Measurements from ENCODE around the gene EHD1. TPM values are rescaled to one million over a fixed set of nuclear protein-coding genes. Genes with fewer than 3 reads are reported as not detected.

The EHD1 gene
- total and polyA plus RNA-seq, 2 donors (not counting 1 experiment from before 2014, with no cell fraction given) = 71.3 to 240 TPM

GRCh38 chr11:64833198-64833502 is 45.3 kb downstream of the EHD1 start:
- TF ChIP-seq EZH2 (IDR thresholded peaks at IDR 0.05; ENCODE audit: low read length, missing control alignments) = no peak
- TF ChIP-seq CTCF (conservative IDR thresholded peaks at IDR 0.05 in 1 of 2, IDR thresholded peaks at IDR 0.05 in 1 of 2; ENCODE audit: low read depth in 1 of 2, low read length in 2 of 2) = no peak
- no peak overlapping the region for H3K9ac ChIP-seq (ENCODE audit: insufficient read depth, low read length)
- no peak for DNase-seq (ENCODE audit: low read depth in 2 of 2)

GRCh38 chr11:64832467-64833197 is 45.8 kb downstream of the EHD1 start:
- Histone ChIP-seq H3K4me3 (replicated peaks in 1 of 4; ENCODE audit: control extremely low read depth in 1 of 4, insufficient read depth in 1 of 4, low read depth in 3 of 4, low read length in 4 of 4) (no peak overlapping the region), H3K36me3 (ENCODE audit: control insufficient read depth, insufficient read depth, low read length) (no peaks in the 10 kb centered on the region), H4K20me1 (ENCODE audit: control insufficient read depth, extremely low read depth, insufficient read depth, low read length) (no peaks in the 10 kb centered on the region), H3K9ac (ENCODE audit: insufficient read depth, low read length) (no peak overlapping the region), H3K9me3 (ENCODE audit: control insufficient read depth, insufficient read depth, low read depth, low read length) (no peaks in the 10 kb centered on the region), H3K79me2 (ENCODE audit: control insufficient read depth, insufficient read depth, low read length) (no peaks in the 10 kb centered on the region), H3K27ac (ENCODE audit: insufficient read depth, low read length) (no peak overlapping the region), H2AFZ (ENCODE audit: low read length) (no peak overlapping the region), H3K4me2 (ENCODE audit: extremely low read depth, insufficient read depth, low read length) (no peak overlapping the region), H3K27me3 (ENCODE audit: control insufficient read depth, insufficient read depth, low read length) (no peaks in the 10 kb centered on the region), H3K4me1 (ENCODE audit: control insufficient read depth, extremely low read depth, insufficient read depth, low read length) (no peaks in the 10 kb centered on the region)
- TF ChIP-seq CTCF (conservative IDR thresholded peaks at IDR 0.05 in 1 of 2, IDR thresholded peaks at IDR 0.05 in 1 of 2; ENCODE audit: low read depth in 1 of 2, low read length in 2 of 2) (no peak), EZH2 (IDR thresholded peaks at IDR 0.05; ENCODE audit: low read length, missing control alignments) (no peak)
- DNase-seq (ENCODE audit: low read depth in 2 of 2) = no peak

More at GRCh38 chr11:64833198-64833502, 45.3 kb downstream of the EHD1 start:
- no peak overlapping the region for H2AFZ ChIP-seq (ENCODE audit: low read length)
- H4K20me1 ChIP-seq (ENCODE audit: control insufficient read depth, extremely low read depth, insufficient read depth, low read length) = no peaks in the 10 kb centered on the region
- H3K36me3 ChIP-seq (ENCODE audit: control insufficient read depth, insufficient read depth, low read length) = no peaks in the 10 kb centered on the region
- H3K4me3 ChIP-seq (replicated peaks in 1 of 4; ENCODE audit: control extremely low read depth in 1 of 4, insufficient read depth in 1 of 4, low read depth in 3 of 4, low read length in 4 of 4) = no peak overlapping the region
- no peaks in the 10 kb centered on the region for H3K9me3 ChIP-seq (ENCODE audit: control insufficient read depth, insufficient read depth, low read depth, low read length)
- no peaks in the 10 kb centered on the region for H3K27me3 ChIP-seq (ENCODE audit: control insufficient read depth, insufficient read depth, low read length)
- no peaks in the 10 kb centered on the region for H3K4me1 ChIP-seq (ENCODE audit: control insufficient read depth, extremely low read depth, insufficient read depth, low read length)
- H3K4me2 ChIP-seq (ENCODE audit: extremely low read depth, insufficient read depth, low read length) = no peak overlapping the region
- H3K79me2 ChIP-seq (ENCODE audit: control insufficient read depth, insufficient read depth, low read length) = no peaks in the 10 kb centered on the region
- no peak overlapping the region for H3K27ac ChIP-seq (ENCODE audit: insufficient read depth, low read length)

- Histone ChIP-seq H3K27me3 (ENCODE audit: control insufficient read depth, insufficient read depth, low read length) (no peaks in the 10 kb centered on the region), H3K79me2 (ENCODE audit: control insufficient read depth, insufficient read depth, low read length) (no peaks in the 10 kb centered on the region), H3K4me3 (replicated peaks in 1 of 4; ENCODE audit: control extremely low read depth in 1 of 4, insufficient read depth in 1 of 4, low read depth in 3 of 4, low read length in 4 of 4) (no peak overlapping the region), H3K27ac (ENCODE audit: insufficient read depth, low read length) (no peak overlapping the region), H2AFZ (ENCODE audit: low read length) (no peak overlapping the region), H3K36me3 (ENCODE audit: control insufficient read depth, insufficient read depth, low read length) (no peaks in the 10 kb centered on the region), H3K9me3 (ENCODE audit: control insufficient read depth, insufficient read depth, low read depth, low read length) (no peaks in the 10 kb centered on the region), H3K4me1 (ENCODE audit: control insufficient read depth, extremely low read depth, insufficient read depth, low read length) (no peaks in the 10 kb centered on the region), H3K9ac (ENCODE audit: insufficient read depth, low read length) (no peak overlapping the region), H4K20me1 (ENCODE audit: control insufficient read depth, extremely low read depth, insufficient read depth, low read length) (no peaks in the 10 kb centered on the region), H3K4me2 (ENCODE audit: extremely low read depth, insufficient read depth, low read length) (no peak overlapping the region)
- TF ChIP-seq EZH2 (IDR thresholded peaks at IDR 0.05; ENCODE audit: low read length, missing control alignments) (no peak), CTCF (conservative IDR thresholded peaks at IDR 0.05 in 1 of 2, IDR thresholded peaks at IDR 0.05 in 1 of 2; ENCODE audit: low read depth in 1 of 2, low read length in 2 of 2) (no peak)
- no peak for DNase-seq (ENCODE audit: low read depth in 2 of 2)
Observed at GRCh38 chr11:64831411-64831891, 47.0 kb downstream of the EHD1 start.

Data from fibroblast of lung (primary cell).